K562 (cell line): ENCODE data around the gene ANKRD49. TPM values are rescaled to one million over a fixed set of nuclear protein-coding genes. Genes with fewer than 3 reads are reported as not detected.

ENCODE experiments used
- ATAC-seq: fragments of 200-7000 bp; cut with Tn5 transposase; 3 replicates; pipeline ENCODE4 v1.9.1; 2020; ENCODE audit warnings: moderate library complexity
- BruUV-seq: library from RNA; stranded (reverse); fragments of 400-500 nt; replicated peaks from 2 replicates; lab custom pipeline; 2021; lab: Mats Ljungman, UMichigan
- CTCF ChIA-PET: fragments of 300-600 bp; formaldehyde crosslinking; extraction: SDS; loops from one replicate; lab custom pipeline; 2021; ENCODE audit warnings: low intra/inter-chr PET ratio; lab: Yijun Ruan, JAX
- POLR2A ChIA-PET: fragments of 300-600, 350-650 bp; sonication (Branson Sonifier 250); formaldehyde crosslinking; extraction: SDS; loops from one replicate; lab custom pipeline; 2021; ENCODE audit warnings: antibody characterized with exemption, inconsistent platforms; lab: Yijun Ruan, JAX
- DNase-seq, 4 experiments: peaks; one replicate each; pipeline versions ENCODE4 v3.0.0 to v3.0.0-alpha.2; 2011 to 2018; ENCODE audit warnings: low spot score in 3 of 4, mixed read lengths in 3 of 4; ENCODE audit errors: extremely low read depth in 1 of 4
- FAIRE-seq: peaks from 2 replicates; lab custom pipeline; 2011; peaks lifted over from hg19 to GRCh38; lab: Jason Lieb, UNC
- H2AFZ ChIP-seq: 2 replicates; pipeline ENCODE4 v1.6.0; 2011; ENCODE audit warnings: low read depth, low read length, control low read depth, inconsistent platforms
- H3K27ac ChIP-seq: fragments of 200-600 bp; 3 replicates; pipeline ENCODE4 v1.8.0; 2011; ENCODE audit warnings: low read depth, mild to moderate bottlenecking, control low read depth, inconsistent platforms, low read length, moderate library complexity, mixed read lengths; ENCODE audit errors: extremely low read depth
- H3K27me3 ChIP-seq, 2 experiments: fragments of 300-600 bp in 1 of 2; 2 replicates in 1 of 2; 3 replicates in 1 of 2; pipeline versions ENCODE4 v1.6.0 to v1.8.0; 2011; ENCODE audit warnings: inconsistent platforms in 2 of 2, low read length in 2 of 2, mild to moderate bottlenecking in 1 of 2, mixed read lengths in 1 of 2, moderate library complexity in 1 of 2; ENCODE audit not compliant: control insufficient read depth in 2 of 2, insufficient read depth in 2 of 2
- H3K36me3 ChIP-seq: fragments of 300-600 bp; 3 replicates; pipeline ENCODE4 v1.8.0; 2011; ENCODE audit warnings: mild to moderate bottlenecking, low read length, inconsistent platforms; ENCODE audit not compliant: control insufficient read depth, insufficient read depth
- H3K4me1 ChIP-seq, 2 experiments: fragments of 200-600 bp in 1 of 2; replicated peaks in 1 of 2; 2 replicates in 1 of 2; 3 replicates in 1 of 2; pipeline versions ENCODE4 v1.5.1 to v1.8.0; 2011; ENCODE audit warnings: inconsistent platforms in 2 of 2, low read length in 2 of 2, mild to moderate bottlenecking in 1 of 2, mixed read lengths in 1 of 2, moderate library complexity in 1 of 2; ENCODE audit not compliant: control insufficient read depth in 2 of 2, insufficient read depth in 2 of 2
- H3K4me2 ChIP-seq: 2 replicates; pipeline ENCODE4 v1.6.1; 2011; ENCODE audit warnings: low read length, control low read depth, inconsistent platforms, mixed read lengths; ENCODE audit not compliant: insufficient read depth
- H3K4me3 ChIP-seq: fragments of 200-600 bp; sonication (generic), shearing (Covaris generic); 2 replicates; pipeline ENCODE4 v1.5.1; 2016; ENCODE audit warnings: control low read depth, inconsistent platforms
- H3K79me2 ChIP-seq: fragments of 200-600 bp; 3 replicates; pipeline ENCODE4 v1.8.0; 2011; ENCODE audit warnings: low read length, inconsistent platforms; ENCODE audit not compliant: control insufficient read depth, insufficient read depth
- H3K9ac ChIP-seq, 2 experiments: 2 replicates each; pipeline versions ENCODE4 v1.6.0 to v1.6.1; 2011; ENCODE audit warnings: low read depth in 2 of 2, low read length in 2 of 2, control low read depth in 1 of 2, inconsistent platforms in 1 of 2, mild to moderate bottlenecking in 1 of 2, mixed read lengths in 1 of 2; ENCODE audit not compliant: insufficient read depth in 1 of 2
- H3K9me1 ChIP-seq: one replicate; pipeline ENCODE4 v1.6.0; 2011; ENCODE audit warnings: inconsistent platforms, mild to moderate bottlenecking, low read length, moderate library complexity; ENCODE audit not compliant: control insufficient read depth, insufficient read depth
- H3K9me3 ChIP-seq: replicated peaks from 2 replicates; pipeline ENCODE4 v1.5.1; 2011; ENCODE audit warnings: low read depth, low read length, inconsistent platforms; ENCODE audit not compliant: control insufficient read depth, insufficient read depth
- H4K20me1 ChIP-seq: replicated peaks from 2 replicates; pipeline ENCODE4 v1.6.1; 2011; ENCODE audit warnings: low read length, inconsistent platforms, mixed read lengths; ENCODE audit not compliant: control insufficient read depth, insufficient read depth
- CBFB ChIP-seq: sonication (generic); formaldehyde crosslinking; IDR thresholded peaks from 2 replicates; pipeline ENCODE4 v1.4.0; 2020; ENCODE audit warnings: mild to moderate bottlenecking, missing genetic modification reagents
- CBX5 ChIP-seq: IDR thresholded peaks from 2 replicates; pipeline ENCODE4 v1.6.1; 2014; ENCODE audit warnings: low read depth, borderline replicate concordance
- CHD4 ChIP-seq: fragments of 200-600 bp; sonication (generic); IDR thresholded peaks from 3 replicates; pipeline ENCODE4 v1.6.1; 2012; ENCODE audit warnings: low read depth, mild to moderate bottlenecking, mixed read lengths, low read length, inconsistent platforms; ENCODE audit not compliant: insufficient read depth, insufficient replicate concordance, poor library complexity, severe bottlenecking
- MAFF ChIP-seq: IDR thresholded peaks from 2 replicates; pipeline ENCODE4 v1.6.1; 2012; ENCODE audit warnings: low read length, improper control_type of control experiment
- NR1H2 ChIP-seq: sonication (generic); formaldehyde crosslinking; IDR thresholded peaks from 2 replicates; pipeline ENCODE4 v1.4.0; 2020; ENCODE audit warnings: mild to moderate bottlenecking, missing genetic modification reagents
- RAD51 ChIP-seq: fragments of 450-650 bp; IDR thresholded peaks from 2 replicates; pipeline ENCODE4 v1.7.1; 2016; ENCODE audit warnings: low read depth, mild to moderate bottlenecking, borderline replicate concordance
- SAFB2 ChIP-seq: fragments of 200-400 bp; formaldehyde crosslinking; IDR thresholded peaks from 2 replicates; pipeline ENCODE4 v1.6.1; 2018; ENCODE audit warnings: borderline replicate concordance, low read length, low read depth, moderate library complexity; ENCODE audit not compliant: severe bottlenecking
- SLC30A9 ChIP-seq: fragments of 250-450 bp; sonication (Bioruptor Pico); IDR thresholded peaks from 2 replicates; pipeline ENCODE4 v1.8.0; 2022; ENCODE audit warnings: mild to moderate bottlenecking, moderate library complexity
- ZFP30 ChIP-seq: fragments of 250-450 bp; sonication (Bioruptor Pico); IDR thresholded peaks from 2 replicates; pipeline ENCODE4 v1.8.0; 2022; ENCODE audit warnings: moderate library complexity, mild to moderate bottlenecking, inconsistent platforms, borderline replicate concordance
- ZNF583 ChIP-seq: fragments of 250-450 bp; sonication (Bioruptor Pico); IDR thresholded peaks from 2 replicates; pipeline ENCODE4 v1.4.0; 2020
- ZNF76 ChIP-seq: fragments of 250-450 bp; sonication (Bioruptor Pico); IDR thresholded peaks from 2 replicates; pipeline ENCODE4 v1.4.0; 2020; ENCODE audit warnings: mild to moderate bottlenecking, moderate library complexity, borderline replicate concordance
- WGBS: fragments of 100-300 bp; shearing (Covaris generic); methylation state at CpG from one replicate; pipeline ENCODE4 v1.1.6; 2016; ENCODE audit warnings: low coverage, mixed read lengths; ENCODE audit not compliant: insufficient coverage; ENCODE audit errors: missing lambda C conversion rate; 5-methylcytosine and 5-hydroxymethylcytosine counted together
- in situ Hi-C: fragments of 300-500 bp; cut with MboI; formaldehyde crosslinking; loops from 4 replicates; pipeline ENCODE4 v1.15.0; 2018; ENCODE audit warnings: inconsistent platforms, mixed read lengths
- intact Hi-C: fragments of 100-400 bp; cut with micrococcal nuclease; formaldehyde crosslinking; loops from 2 replicates; pipeline ENCODE4 v1.14.2; 2022
- polyA plus RNA-seq, 8 experiments: library from polyadenylated mRNA; depleted of rRNA in 4 of 8; stranded (reverse) in 5 of 8; unstranded in 3 of 8; fragments of >200 nt; fragmentation: Nextera tagmentation in 2 of 8; fragmentation: Illumina TruSeq in 1 of 8; extraction: Ambion mirVana in 2 of 8; extraction: Trizol in 1 of 8; gene quantifications; 2 replicates each; pipeline versions ENCODE4 v1.2.1 to v1.2.3, GENCODE V29; 2011 to 2014; ENCODE audit warnings: inconsistent platforms in 1 of 8, missing spikeins in 1 of 8
- total RNA-seq, 7 experiments: library from RNA; depleted of rRNA in 6 of 7; stranded (reverse); fragments of >200 nt in 6 of 7; fragmentation: Illumina TruSeq in 2 of 7; extraction: Trizol in 2 of 7; gene quantifications; 2 replicates each; pipeline versions ENCODE4 v1.2.1 to v1.2.3, GENCODE V29; 2011 to 2021; ENCODE audit warnings: low replicate concordance in 1 of 7
- TF ChIP-seq, protein P1 (sequence below), 2 experiments: fragments of 450-650 bp in 1 of 2; sonication (generic) in 1 of 2; formaldehyde crosslinking; conservative IDR thresholded peaks; 2 replicates each; pipeline versions ENCODE4 v1.4.0 to v1.8.1; 2020 to 2022; ENCODE audit warnings: mild to moderate bottlenecking in 1 of 2, missing genetic modification reagents in 1 of 2
- TF ChIP-seq, protein P2 (sequence below): fragments of 450-650 bp; IDR thresholded peaks from 2 replicates; pipeline ENCODE4 v1.6.1; 2016; ENCODE audit warnings: low read depth, mild to moderate bottlenecking, moderate library complexity
- TF ChIP-seq, protein P3 (sequence below): fragments of 250-450 bp; sonication (Bioruptor Pico); IDR thresholded peaks from 2 replicates; pipeline ENCODE4 v1.4.0; 2020; ENCODE audit warnings: mild to moderate bottlenecking, moderate library complexity

The ANKRD49 gene
- total and polyA plus RNA-seq, 9 of the 15 experiments (the other 6 are each of a cell fraction or from before 2014, with no cell fraction given) = 13.4 to 43.5 (median 30.6) TPM

DNA sequence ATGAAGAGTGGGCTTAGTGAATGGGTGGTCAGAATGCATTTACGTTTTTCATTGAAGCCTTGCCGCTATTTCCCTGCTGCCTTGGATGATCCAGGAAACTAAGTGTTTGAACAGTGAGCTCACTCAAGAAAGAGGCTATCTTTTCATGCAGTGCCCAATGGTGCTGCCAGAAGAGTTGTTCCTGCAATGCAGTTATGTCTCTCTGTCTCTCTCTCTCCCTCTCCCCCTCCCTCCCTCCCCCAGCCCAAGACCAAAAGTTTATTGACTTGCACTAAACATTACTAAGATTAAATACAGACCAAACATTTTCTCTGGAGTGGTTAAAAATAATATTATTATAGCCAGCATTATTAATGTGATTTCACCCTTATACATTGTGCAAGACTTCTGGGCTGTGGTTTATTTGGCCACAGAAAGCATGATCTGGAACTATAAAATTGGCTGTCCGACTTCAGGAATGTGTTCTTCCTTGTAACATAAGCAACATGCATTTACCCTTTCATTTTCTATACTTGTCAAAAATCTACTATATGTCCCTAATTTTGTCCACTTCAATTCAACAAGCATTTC is 43.3 kb downstream of the ANKRD49 start:
- ChIA-PET CTCF (no interaction called here), POLR2A (interaction anchor here (0.6 kb wide), 1 partner anchor 286 kb away, joined by 3 read pairs; no protein-coding TSS in a partner anchor)
- Histone ChIP-seq H3K4me3 (no peak overlapping the region), H3K9me3 (no peaks in the 10 kb centered on the region), H3K27me3 (peaks cover 0 to 4% of the 10 kb centered on the region in 2 experiments; a peak in 2 of 5 replicates), H2AFZ (no peak overlapping the region), H3K79me2 (no peaks in the 10 kb centered on the region)
- in situ Hi-C loops = no loop called here
- no peak for ATAC-seq
- TF ChIP-seq CBX5 (no peak), CBFB (no peak), SLC30A9 (CRISPR knock-in tag) (no peak), SAFB2 (no peak), NR1H2 (no peak), ZNF76 (CRISPR knock-in tag) (no peak), RAD51 (no peak), MAFF (no peak), ZNF583 (CRISPR knock-in tag) (no peak), ZFP30 (CRISPR knock-in tag) (no peak), CHD4 (no peak)
- TF ChIP-seq, protein P1, sequence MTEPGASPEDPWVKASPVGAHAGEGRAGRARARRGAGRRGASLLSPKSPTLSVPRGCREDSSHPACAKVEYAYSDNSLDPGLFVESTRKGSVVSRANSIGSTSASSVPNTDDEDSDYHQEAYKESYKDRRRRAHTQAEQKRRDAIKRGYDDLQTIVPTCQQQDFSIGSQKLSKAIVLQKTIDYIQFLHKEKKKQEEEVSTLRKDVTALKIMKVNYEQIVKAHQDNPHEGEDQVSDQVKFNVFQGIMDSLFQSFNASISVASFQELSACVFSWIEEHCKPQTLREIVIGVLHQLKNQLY (CRISPR knock-in tag; conservative IDR thresholded peaks at IDR 0.05) = no peak
- TF ChIP-seq, protein P2, sequence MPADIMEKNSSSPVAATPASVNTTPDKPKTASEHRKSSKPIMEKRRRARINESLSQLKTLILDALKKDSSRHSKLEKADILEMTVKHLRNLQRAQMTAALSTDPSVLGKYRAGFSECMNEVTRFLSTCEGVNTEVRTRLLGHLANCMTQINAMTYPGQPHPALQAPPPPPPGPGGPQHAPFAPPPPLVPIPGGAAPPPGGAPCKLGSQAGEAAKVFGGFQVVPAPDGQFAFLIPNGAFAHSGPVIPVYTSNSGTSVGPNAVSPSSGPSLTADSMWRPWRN = no peak
- TF ChIP-seq, protein P3, sequence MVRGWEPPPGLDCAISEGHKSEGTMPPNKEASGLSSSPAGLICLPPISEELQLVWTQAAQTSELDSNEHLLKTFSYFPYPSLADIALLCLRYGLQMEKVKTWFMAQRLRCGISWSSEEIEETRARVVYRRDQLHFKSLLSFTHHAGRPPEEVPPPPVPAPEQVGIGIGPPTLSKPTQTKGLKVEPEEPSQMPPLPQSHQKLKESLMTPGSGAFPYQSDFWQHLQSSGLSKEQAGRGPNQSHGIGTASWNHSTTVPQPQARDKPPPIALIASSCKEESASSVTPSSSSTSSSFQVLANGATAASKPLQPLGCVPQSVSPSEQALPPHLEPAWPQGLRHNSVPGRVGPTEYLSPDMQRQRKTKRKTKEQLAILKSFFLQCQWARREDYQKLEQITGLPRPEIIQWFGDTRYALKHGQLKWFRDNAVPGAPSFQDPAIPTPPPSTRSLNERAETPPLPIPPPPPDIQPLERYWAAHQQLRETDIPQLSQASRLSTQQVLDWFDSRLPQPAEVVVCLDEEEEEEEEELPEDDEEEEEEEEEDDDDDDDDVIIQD (CRISPR knock-in tag) = no peak
- TF ChIP-seq, all 486 proteins: peak for 0
- Histone ChIP-seq H3K4me2 (no peak overlapping the region), H3K9ac (no peak overlapping the region), H4K20me1 (no peaks in the 10 kb centered on the region), H3K4me1 (no peaks in the 10 kb centered on the region; a peak in 1 of 5 replicates), H3K36me3 (no peaks in the 10 kb centered on the region), H3K27ac (no peak overlapping the region), H3K9me1 (no peaks in the 10 kb centered on the region)
- FAIRE-seq = peak; percentile 6
- intact Hi-C loops = no loop called here
- 7% methylated on average over 3 of the region's 3 CpGs for WGBS
- no peak for DNase-seq
- BruUV-seq = no TSS peak
